Skeletal muscle satellite cell (primary cell): ENCODE data around the gene NEK2.
"Not testable (repeated sequence)": the region's sequence is repeated elsewhere in the genome, so short reads cannot be mapped to it uniquely, and the experiment has no call there.

Experiments used
- H3K27me3 ChIP-seq: 2 replicates; pipeline ENCODE4 v1.7.0; 2013; ENCODE audit warnings: low read length; ENCODE audit not compliant: control insufficient read depth, insufficient read depth
- H3K36me3 ChIP-seq: 2 replicates; pipeline ENCODE4 v1.7.0; 2013; ENCODE audit warnings: mild to moderate bottlenecking, control low read depth, low read length; ENCODE audit not compliant: insufficient read depth
- H3K4me1 ChIP-seq: 2 replicates; pipeline ENCODE4 v1.7.0; 2013; ENCODE audit warnings: low read length; ENCODE audit not compliant: control insufficient read depth, insufficient read depth
- H3K4me2 ChIP-seq: 2 replicates; pipeline ENCODE4 v1.7.0; 2013; ENCODE audit warnings: mild to moderate bottlenecking, low read length
- H3K4me3 ChIP-seq: 2 replicates; pipeline ENCODE4 v1.7.0; 2013; ENCODE audit warnings: low read length
- H3K9ac ChIP-seq: 2 replicates; pipeline ENCODE4 v1.7.0; 2013; ENCODE audit warnings: mild to moderate bottlenecking, low read depth, low read length, moderate library complexity
- H3K9me3 ChIP-seq: replicated peaks from 2 replicates; pipeline ENCODE4 v1.7.0; 2013; ENCODE audit warnings: mild to moderate bottlenecking, control low read depth, low read length

Gene NEK2

DNA sequence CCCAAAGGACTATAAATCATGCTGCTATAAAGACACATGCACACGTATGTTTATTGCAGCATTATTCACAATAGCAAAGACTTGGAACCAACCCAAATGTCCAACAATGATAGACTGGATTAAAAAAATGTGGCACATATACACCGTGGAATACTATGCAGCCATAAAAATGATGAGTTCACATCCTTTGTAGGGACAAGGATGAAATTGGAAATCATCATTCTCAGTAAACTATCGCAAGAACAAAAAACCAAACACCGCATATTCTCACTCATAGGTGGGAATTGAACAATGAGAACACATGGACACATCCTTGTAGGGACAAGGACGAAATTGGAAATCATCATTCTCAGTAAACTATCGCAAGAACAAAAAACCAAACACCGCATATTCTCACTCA is 49.6 kb downstream of the NEK2 start:
- H3K9ac ChIP-seq, H3K36me3 ChIP-seq, H3K4me2 ChIP-seq, H3K9me3 ChIP-seq, H3K4me3 ChIP-seq, H3K4me1 ChIP-seq, H3K27me3 ChIP-seq: not testable (repeated sequence)

DNA sequence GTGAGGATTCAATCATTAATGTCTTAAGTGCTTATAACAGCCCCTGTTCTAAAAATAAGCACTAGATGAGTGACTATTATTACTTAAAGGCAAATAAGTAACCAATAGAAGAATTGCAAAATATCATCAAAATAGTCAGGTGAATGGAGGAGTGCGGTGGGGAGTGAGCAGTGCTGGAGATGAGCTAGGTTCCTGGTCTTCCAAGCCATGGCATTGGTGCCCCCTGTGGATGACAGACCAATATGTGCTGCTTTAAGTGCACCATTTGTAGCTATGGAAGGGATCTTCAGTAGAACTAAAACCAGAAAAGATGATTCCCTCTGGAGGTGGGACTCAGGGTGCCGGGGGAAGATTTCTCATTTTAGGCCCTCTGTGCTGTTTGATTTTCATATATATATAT is 50.4 kb downstream of the NEK2 start:
- H3K4me3 ChIP-seq: no peak overlapping the region
- H3K27me3 ChIP-seq: peaks cover 8% of the 10 kb centered on the region
- no peak overlapping the region for H3K4me2 ChIP-seq
- no peak overlapping the region for H3K9ac ChIP-seq
- H3K36me3 ChIP-seq: no peaks in the 10 kb centered on the region
- H3K4me1 ChIP-seq: no peaks in the 10 kb centered on the region
- H3K9me3 ChIP-seq: no peaks in the 10 kb centered on the region

DNA sequence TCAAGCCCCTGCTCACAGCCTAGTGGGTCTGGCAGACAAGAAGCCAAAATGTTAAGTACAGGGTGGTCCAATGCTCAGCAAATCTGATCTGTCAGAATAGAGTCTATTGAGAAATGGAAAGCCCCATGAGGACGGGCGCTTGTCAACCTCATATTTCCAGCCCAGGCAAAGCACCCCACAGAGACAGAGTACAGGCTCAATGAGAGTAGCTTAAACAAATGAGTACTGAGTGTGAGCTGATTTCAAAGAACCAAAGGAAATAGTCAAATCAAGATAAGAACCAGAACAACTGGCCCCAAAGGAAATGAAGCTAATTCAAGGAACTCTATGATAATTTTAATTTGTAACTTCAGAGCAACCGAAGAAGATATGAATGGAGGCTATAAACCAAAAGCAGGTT is 51.9 kb downstream of the NEK2 start:
- H3K9ac ChIP-seq: no peak overlapping the region
- no peaks in the 10 kb centered on the region for H3K4me1 ChIP-seq
- H3K9me3 ChIP-seq: no peaks in the 10 kb centered on the region
- peaks cover 3% of the 10 kb centered on the region for H3K27me3 ChIP-seq
- no peak overlapping the region for H3K4me3 ChIP-seq
- no peak overlapping the region for H3K4me2 ChIP-seq
- no peaks in the 10 kb centered on the region for H3K36me3 ChIP-seq

DNA sequence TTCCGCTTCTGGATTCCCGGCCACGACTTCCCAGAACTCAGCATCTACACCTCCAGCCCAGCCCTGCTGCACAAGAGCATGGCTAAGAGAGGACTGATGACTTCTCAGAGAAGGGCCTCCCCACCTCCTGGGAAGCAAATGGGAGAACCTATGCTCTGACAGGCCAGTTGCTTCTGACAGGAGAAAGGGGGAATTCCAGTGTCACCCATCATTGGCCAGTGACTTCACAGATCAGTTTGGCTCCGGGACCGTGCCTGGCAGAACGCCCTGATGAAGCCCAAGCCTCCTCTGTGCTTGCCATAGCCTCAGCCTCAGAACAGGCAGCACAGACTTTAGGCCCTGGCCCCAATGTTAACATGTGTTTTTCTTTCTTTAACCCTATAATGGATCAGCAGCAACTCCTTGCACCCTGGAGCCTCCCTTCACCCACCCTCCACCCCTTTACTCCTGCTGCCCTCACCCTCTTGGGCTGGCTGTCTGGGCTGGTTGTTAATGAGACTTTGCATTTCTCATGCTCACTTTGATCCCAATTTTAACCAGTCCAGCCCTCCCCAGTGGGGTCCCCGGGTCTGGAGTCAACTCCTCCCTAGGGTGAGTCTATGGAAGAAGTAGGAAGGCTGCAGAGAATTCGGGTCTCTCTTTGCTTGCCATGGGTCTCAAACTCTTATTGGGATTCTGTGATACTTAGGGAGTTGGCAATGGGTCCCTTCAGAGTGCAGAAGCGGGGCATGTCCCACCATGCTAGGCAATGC is 53.8 kb downstream of the NEK2 start:
- H3K4me3 ChIP-seq: no peak overlapping the region

GRCh38 chr1:211620097-211620496 is 55.3 kb downstream of the NEK2 start:
- no peaks in the 10 kb centered on the region for H3K36me3 ChIP-seq
- no peaks in the 10 kb centered on the region for H3K27me3 ChIP-seq
- H3K4me1 ChIP-seq: peaks cover 3% of the 10 kb centered on the region
- H3K9me3 ChIP-seq: no peaks in the 10 kb centered on the region
- H3K4me3 ChIP-seq: no peak overlapping the region
- no peak overlapping the region for H3K4me2 ChIP-seq
- no peak overlapping the region for H3K9ac ChIP-seq

More for the DNA sequence above, 53.8 kb downstream of the NEK2 start:
- Histone ChIP-seq H3K27me3 (no peaks in the 10 kb centered on the region), H3K4me1 (peaks cover 1% of the 10 kb centered on the region), H3K4me2 (no peak overlapping the region), H3K9me3 (no peaks in the 10 kb centered on the region), H3K9ac (no peak overlapping the region), H3K36me3 (no peaks in the 10 kb centered on the region)

- no peaks in the 10 kb centered on the region for H3K27me3 ChIP-seq
- H3K9me3 ChIP-seq: no peaks in the 10 kb centered on the region
- no peaks in the 10 kb centered on the region for H3K36me3 ChIP-seq
- H3K4me1 ChIP-seq: peaks cover 3% of the 10 kb centered on the region
- H3K4me2 ChIP-seq: no peak overlapping the region
- H3K4me3 ChIP-seq: no peak overlapping the region
- H3K9ac ChIP-seq: no peak overlapping the region
These were observed 56.1 kb downstream of the NEK2 start for GRCh38 chr1:211619033-211619996.

DNA sequence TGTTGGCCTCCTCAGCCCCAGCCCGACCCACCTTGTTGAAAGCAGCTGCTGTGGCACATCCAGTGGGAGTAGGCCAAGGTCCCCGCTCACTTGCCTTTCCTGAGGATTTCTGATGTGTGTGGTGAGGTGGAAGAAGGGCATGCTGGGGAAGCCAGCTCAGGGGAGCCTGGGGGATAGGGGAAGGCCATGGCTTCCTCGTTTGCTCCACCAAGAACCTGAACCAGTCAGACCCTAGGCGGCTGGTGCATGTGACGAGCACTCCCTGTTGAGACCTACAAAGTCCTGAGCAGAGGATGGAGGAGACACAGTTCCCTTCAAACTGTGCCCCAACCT is 58.5 kb downstream of the NEK2 start:
- Histone ChIP-seq H3K27me3 (no peaks in the 10 kb centered on the region), H3K36me3 (no peaks in the 10 kb centered on the region), H3K9me3 (no peaks in the 10 kb centered on the region), H3K4me3 (no peak overlapping the region), H3K4me2 (no peak overlapping the region), H3K4me1 (peaks cover 15% of the 10 kb centered on the region), H3K9ac (no peak overlapping the region)

GRCh38 chr1:211616231-211616964 is 59.0 kb downstream of the NEK2 start:
- no peaks in the 10 kb centered on the region for H3K9me3 ChIP-seq
- H3K4me1 ChIP-seq: peaks cover 15% of the 10 kb centered on the region
- H3K27me3 ChIP-seq: no peaks in the 10 kb centered on the region
- H3K4me3 ChIP-seq: no peak overlapping the region
- H3K4me2 ChIP-seq: no peak overlapping the region
- H3K9ac ChIP-seq: no peak overlapping the region
- H3K36me3 ChIP-seq: no peaks in the 10 kb centered on the region

GRCh38 chr1:211614615-211615014 is 60.8 kb downstream of the NEK2 start:
- Histone ChIP-seq H3K36me3 (no peaks in the 10 kb centered on the region), H3K4me2 (no peak overlapping the region), H3K4me3 (no peak overlapping the region), H3K9ac (no peak overlapping the region), H3K4me1 (peaks cover 20% of the 10 kb centered on the region), H3K27me3 (no peaks in the 10 kb centered on the region), H3K9me3 (no peaks in the 10 kb centered on the region)

DNA sequence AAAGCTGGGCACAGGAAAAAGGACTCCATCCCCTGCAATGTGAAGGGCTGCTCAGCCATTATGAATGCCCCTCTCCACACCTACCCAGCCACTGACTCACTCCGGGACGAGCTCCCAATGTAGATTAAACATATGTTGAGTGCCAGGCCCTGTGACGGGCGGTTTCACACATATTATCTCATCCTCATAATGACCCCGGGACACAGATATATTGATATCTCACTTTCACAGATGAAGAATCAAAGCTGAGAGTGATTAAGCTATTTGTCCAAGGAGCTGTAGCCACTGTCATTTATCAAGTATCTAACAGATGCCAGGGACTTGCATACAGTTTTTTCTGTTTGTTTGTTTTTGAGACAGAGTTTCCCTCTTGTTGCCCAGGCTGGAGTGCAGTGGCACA is 61.5 kb downstream of the NEK2 start:
- H3K36me3 ChIP-seq: no peaks in the 10 kb centered on the region
- H3K9ac ChIP-seq: no peak overlapping the region
- no peaks in the 10 kb centered on the region for H3K27me3 ChIP-seq
- H3K4me2 ChIP-seq: no peak overlapping the region
- no peak overlapping the region for H3K4me3 ChIP-seq
- H3K9me3 ChIP-seq: no peaks in the 10 kb centered on the region
- peaks cover 20% of the 10 kb centered on the region for H3K4me1 ChIP-seq

GRCh38 chr1:211613108-211613947 is 62.1 kb downstream of the NEK2 start:
- Histone ChIP-seq H3K4me1 (peaks cover 20% of the 10 kb centered on the region), H3K4me2 (peak overlapping the region; percentile 21), H3K4me3 (no peak overlapping the region), H3K27me3 (no peaks in the 10 kb centered on the region), H3K36me3 (no peaks in the 10 kb centered on the region), H3K9ac (peak overlapping the region; percentile 47), H3K9me3 (no peaks in the 10 kb centered on the region)
